GM19240 (cell line): ENCODE data around the gene RAI1.
"Not testable (repeated sequence)": the region's sequence is repeated elsewhere in the genome, so short reads cannot be mapped to it uniquely, and the experiment has no call there.

Experiments used
- DNase-seq: peaks from one replicate; pipeline ENCODE4 v3.0.0; 2011; ENCODE audit warnings: low spot score; ENCODE audit not compliant: insufficient read length

Gene RAI1

GRCh38 chr17:17679748-17680147, 1.5 kb upstream of the RAI1 start:
- DNase-seq = no peak

GRCh38 chr17:17680477-17681186, 626 bp upstream of the RAI1 start:
- DNase-seq = no peak

DNA sequence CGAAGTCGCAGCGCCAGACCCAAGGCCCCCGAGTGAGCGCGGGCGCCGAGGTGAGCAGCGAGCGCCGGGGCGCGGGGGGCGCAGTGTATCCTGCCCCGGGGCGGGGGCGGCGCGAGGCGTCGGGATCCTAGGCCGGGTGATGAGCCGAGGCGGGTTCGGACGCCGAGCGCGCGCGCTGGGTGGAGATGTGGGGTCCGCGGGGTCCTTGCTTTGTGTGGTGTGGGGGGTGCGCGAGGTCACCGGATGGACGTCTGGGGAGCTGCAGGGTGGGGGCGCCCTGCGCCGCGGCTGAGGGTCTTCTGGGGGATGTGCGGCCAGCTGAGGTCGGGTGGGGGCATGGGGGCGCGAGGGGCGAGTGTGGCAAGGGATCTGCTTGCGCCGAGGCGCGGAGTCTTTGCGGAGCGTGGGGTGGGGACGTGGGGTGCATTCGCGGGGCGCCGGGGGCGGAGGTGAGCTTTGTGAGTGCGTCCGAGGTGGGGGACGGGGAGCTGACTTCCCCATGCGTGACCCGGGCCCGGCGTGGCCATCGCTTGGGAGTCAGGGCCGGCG, 560 bp downstream of the RAI1 start:
- DNase-seq = no peak

DNA sequence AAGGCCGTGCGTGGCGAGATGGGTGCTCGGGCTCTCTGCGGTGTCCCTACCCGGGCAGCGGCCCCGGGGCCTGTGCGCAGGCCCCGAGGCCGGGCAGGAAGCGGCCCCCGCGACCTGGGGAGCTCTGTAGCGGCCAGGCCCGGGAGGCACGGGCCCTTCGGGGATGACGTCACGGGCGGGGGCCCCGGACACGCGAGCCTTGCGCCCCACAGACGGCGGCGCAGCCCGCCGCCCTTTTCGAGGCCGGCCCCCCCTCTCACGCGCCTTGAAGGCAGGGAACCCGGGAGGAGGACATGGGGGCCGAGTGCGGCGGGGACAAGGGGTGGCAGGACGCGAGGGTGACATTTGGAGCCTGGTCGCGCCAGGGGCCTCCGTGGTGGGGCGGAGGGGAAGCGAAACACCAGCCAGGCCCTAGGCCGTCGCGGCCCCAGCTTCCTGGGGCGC, 1.1 kb downstream of the RAI1 start:
- peak; percentile 47 for DNase-seq

DNA sequence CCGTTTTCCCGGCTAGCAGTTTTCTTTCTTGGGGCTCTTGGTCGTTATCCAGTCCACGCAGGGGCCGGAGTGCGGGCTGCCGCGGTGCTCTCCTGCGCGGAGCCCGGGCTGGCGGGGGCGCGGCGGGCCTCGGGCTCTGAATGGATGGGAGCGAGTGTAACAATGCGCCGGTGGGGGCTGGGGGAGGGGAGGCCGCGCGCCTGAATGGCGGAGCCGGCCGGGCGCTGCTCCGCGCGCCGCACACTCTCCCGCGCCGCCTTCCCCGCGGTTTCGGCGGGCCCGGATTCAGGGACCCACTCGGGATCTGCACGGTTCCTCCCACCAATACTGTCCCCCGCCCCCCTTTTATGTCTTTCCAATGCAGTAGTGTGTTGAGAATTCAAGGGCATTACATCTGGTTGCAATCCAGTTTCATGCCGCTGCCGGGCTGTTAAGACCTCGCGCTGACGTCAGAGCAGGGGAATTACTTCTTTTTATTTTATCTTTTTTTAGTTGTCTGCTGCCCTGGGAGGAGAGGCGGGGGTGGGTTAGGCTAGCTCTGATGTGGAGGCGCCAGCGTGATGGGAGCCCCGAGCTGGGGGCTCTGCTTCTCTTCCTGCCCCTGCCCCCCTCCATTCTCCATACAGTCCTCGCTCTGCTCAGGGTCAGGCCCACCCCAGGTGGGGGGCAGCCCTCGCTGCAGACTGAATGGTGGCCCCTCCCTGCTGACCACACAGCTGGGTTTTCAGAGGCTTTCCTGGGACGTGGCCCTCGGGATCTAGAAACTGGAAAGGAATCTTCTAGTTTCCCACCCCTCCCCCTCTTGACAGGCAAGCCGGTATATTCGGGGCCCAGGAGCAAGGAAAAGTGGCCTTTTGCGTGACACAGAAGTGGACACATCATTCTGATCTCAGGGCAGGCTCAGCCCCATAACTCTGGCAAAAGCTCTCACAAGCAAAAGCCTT, 1.8 kb downstream of the RAI1 start:
- peak; percentile 47 for DNase-seq

- DNase-seq = no peak
Measured at GRCh38 chr17:17683710-17684365, 2.6 kb downstream of the RAI1 start.

DNA sequence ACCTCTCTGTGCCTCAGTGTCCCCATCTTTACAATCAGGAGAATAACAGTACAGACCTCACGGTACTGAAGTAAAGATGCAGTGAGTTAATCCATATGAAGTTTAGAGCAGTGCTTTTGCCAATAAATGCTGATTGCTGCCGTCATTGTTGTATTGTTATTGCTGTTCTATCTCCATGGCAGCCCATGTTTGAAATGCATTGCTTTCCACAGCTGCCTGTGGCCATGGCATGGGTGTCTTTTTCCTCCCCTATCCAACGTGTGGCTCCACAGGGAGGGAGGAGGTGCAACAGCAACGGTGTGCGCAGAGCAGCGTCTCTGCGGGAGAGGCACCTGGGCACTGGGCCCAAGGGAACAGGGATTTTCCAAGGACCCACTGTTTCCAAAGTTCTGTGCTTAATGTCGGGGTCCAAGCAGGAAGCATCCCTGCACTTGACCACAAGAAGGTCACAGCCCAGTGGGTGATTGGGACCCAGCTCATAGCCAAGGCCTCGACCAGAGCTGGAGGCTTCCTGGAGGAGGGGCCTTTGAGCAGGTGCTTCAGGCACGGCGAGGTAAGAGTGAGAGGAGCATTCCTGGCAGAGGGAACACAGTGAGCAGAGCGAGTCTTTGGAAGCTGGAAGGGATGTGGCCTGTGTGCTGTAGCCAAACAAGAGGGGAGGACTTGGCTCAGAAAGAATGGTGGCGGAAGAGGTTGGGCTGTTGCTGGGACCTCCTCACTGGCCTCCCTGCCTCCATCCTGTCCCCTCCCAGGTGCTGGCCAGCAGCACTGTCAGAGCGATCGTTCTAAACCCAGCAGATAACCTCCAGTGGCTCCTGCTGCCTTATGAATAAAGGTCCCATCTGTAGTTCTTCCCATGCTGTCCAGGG, 3.9 kb downstream of the RAI1 start:
- DNase-seq = no peak

DNA sequence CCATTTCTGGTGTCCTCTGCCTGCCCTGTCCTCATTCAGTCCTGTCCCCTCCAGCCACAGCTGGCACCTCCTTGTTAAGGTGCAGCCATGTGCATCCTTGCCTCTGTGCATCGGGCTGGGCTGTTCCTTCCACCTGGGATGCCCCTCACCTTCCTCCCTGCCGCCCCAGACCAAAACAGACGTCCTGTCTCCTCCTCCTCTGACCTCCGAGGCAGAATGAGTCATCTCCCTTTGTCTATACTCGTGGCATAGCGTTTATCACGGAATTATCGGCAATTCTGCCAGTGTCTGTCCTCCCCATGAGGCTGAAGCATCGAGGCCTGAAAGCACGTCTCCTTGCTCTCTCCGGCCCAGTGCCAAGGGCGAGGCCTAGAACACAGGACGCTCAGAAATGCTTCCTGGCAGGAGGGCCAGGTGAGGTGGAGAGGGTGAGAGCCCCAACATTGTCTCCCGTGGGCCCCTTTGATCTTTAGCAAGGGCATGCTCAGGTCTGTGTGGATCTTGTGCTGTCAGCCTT, 4.6 kb downstream of the RAI1 start:
- DNase-seq = no peak

- DNase-seq = no peak
Measured at GRCh38 chr17:17689312-17689711, 8.1 kb downstream of the RAI1 start.

- not testable (repeated sequence) for DNase-seq
Measured at GRCh38 chr17:17690233-17690632, 9.0 kb downstream of the RAI1 start.

DNA sequence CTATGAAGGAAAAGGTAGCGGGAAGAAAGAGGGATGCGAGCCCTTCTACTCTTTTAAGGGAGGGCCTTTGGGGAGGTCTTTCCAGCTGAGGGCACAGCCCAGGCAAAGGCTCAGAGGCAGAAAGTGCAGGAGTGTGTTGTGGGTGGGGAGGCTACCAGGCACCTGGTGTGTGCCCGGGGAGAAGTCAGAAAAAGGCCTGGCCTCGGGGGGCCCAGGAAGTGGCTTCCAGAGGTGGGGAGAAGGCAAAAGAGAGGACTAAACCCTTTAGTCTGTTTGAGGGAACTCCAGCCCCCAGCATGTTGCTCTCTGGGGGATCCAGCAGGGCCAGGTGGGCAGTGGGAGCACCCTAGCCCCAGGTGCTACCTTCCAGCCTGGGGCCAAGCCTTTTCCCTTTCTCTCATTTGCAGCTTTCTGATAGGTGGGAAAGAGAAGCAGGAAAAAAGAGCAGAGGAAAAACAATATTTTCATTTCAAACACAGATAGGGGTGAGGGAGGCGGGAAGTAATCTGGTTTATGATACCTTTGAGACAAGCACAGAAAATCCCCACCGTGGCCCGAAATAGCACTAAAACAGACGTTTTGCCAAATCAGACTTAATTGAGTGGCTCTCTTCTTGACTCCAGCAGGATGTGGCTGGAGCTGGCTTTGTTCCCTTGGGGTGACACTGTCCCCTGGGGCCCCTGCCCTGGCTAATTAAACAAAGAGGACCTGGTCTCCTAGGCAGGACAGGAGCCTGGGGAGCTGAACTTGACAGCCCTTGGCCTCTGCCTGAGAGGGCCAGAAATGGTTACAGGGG, 10.4 kb downstream of the RAI1 start:
- no peak for DNase-seq

- DNase-seq = no peak
Measured at GRCh38 chr17:17692353-17693252, 11.3 kb downstream of the RAI1 start.

DNA sequence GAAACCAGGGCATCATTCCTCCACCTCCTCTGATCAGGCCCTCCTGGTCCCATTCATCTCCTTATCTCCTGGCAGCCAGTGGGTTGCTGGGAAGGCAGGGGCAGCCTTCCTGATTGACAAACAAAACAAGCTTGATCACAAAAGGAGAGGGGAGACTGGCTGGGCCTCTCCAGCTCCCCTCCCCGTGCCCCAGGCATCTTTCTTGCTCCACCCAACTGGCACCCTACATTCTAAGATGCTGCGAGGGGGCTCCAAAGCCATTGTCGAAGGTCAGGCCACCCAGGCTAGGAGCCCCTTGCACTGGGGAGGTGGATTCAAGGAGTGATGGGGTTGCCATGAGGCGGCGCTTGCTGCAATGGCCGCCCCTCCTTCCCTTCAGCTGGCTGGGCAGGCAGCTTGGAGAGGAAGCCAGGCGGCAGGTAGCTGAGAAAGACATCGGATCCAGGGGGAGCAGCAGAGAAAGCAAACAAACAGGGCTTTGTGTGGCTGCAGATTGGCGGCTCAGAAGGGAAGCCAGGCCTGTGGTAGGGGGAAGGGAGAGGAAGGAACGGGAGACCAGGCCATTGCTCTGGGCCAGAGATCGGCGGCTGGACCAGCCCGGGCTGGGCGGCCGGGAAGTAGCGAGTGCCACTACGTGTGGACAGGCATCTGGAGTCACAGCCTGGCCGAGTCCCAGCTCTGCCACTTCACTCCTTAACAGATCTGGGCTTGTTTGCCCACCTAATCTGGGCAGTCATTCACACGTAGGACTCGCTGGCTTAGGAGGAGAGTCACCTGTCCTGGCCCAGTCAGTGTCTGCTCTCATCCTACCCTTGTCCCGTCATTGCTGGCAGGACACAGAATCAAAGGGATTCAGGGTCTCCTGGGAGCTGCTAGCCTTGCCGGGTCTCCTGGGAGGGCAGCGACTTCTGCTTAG, 12.3 kb downstream of the RAI1 start:
- no peak for DNase-seq

- DNase-seq = peak; percentile 72
Measured at GRCh38 chr17:17694169-17695081, 13.2 kb downstream of the RAI1 start.

- DNase-seq = no peak
Measured at GRCh38 chr17:17696085-17696484, 14.8 kb downstream of the RAI1 start.

- DNase-seq = no peak
Measured at GRCh38 chr17:17696882-17697633, 15.8 kb downstream of the RAI1 start.
